ENCODE results near the gene MTUS2.
A peak's percentile ranks its signal among the peaks of the same experiment; 100 is the strongest.

DNA sequence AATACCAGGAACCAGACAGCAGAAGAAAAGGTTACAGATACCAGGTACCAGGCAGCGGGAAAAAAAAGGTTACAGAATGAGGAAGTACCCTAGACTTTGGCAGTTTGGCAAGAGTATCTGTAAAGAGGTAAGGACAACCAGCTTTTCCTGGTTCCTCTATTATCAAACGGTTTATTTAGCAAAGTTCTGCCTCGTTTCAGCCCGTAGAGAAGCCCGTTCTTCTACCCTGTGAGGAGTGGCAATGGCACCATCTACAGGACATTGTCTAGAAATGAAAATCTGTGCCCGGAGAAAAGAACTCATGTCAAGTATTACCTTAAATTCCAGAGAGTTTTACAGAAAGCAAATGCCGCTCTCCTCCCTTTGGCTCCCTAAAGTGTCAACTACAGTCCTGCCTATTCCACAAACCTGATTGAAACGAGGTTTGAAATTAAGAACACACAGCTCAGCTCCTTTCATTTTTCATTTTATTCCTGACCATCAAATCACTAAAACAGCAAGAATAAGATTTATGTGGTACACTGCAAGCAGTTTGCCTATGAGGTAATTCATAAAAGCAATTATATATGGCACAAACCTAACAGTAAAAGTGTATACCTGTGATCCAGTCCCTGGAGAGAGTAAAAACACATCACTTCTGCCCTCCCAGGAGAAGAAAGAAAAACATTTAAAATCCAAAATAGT is 549.1 kb downstream of the MTUS2 start:
- TF ChIP-seq, protein P1, sequence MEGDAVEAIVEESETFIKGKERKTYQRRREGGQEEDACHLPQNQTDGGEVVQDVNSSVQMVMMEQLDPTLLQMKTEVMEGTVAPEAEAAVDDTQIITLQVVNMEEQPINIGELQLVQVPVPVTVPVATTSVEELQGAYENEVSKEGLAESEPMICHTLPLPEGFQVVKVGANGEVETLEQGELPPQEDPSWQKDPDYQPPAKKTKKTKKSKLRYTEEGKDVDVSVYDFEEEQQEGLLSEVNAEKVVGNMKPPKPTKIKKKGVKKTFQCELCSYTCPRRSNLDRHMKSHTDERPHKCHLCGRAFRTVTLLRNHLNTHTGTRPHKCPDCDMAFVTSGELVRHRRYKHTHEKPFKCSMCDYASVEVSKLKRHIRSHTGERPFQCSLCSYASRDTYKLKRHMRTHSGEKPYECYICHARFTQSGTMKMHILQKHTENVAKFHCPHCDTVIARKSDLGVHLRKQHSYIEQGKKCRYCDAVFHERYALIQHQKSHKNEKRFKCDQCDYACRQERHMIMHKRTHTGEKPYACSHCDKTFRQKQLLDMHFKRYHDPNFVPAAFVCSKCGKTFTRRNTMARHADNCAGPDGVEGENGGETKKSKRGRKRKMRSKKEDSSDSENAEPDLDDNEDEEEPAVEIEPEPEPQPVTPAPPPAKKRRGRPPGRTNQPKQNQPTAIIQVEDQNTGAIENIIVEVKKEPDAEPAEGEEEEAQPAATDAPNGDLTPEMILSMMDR (IDR thresholded peaks at IDR 0.05) = peak in 4 of 6 experiments; percentile 24 to 49 (median 32)
- TF ChIP-seq POLR2A (IDR thresholded peaks at IDR 0.05) = no peak
